K562 (cell line): Measurements from ENCODE around the gene NECAB3. TPM values are rescaled to one million over a fixed set of nuclear protein-coding genes. Genes with fewer than 3 reads are reported as not detected.

Experiments used
- DIDO1 ChIP-seq: fragments of 450-650 bp; IDR thresholded peaks from 2 replicates; pipeline ENCODE4 v1.6.1; 2016; ENCODE audit warnings: low read depth, missing biosample characterization, missing genetic modification characterization
- DMBX1 ChIP-seq: fragments of 250-450 bp; sonication (Bioruptor Pico); IDR thresholded peaks from 2 replicates; pipeline ENCODE4 v1.8.0; 2022; ENCODE audit warnings: inconsistent platforms, mild to moderate bottlenecking, moderate library complexity, borderline replicate concordance
- MTA2 ChIP-seq: fragments of 450-650 bp; IDR thresholded peaks from 2 replicates; pipeline ENCODE4 v1.6.1; 2016; ENCODE audit warnings: low read depth
- MTA3 ChIP-seq: fragments of 450-650 bp; formaldehyde crosslinking; IDR thresholded peaks from 2 replicates; pipeline ENCODE4 v1.6.1; 2017; ENCODE audit warnings: mild to moderate bottlenecking, borderline replicate concordance
- NCOA4 ChIP-seq: fragments of 450-650 bp; IDR thresholded peaks from 2 replicates; pipeline ENCODE4 v1.6.1; 2018; ENCODE audit warnings: mild to moderate bottlenecking; ENCODE audit not compliant: partially characterized antibody
- NFRKB ChIP-seq: fragments of 450-650 bp; IDR thresholded peaks from 2 replicates; pipeline ENCODE4 v1.6.1; 2016; ENCODE audit warnings: low read depth
- PHF20 ChIP-seq: fragments of 450-650 bp; IDR thresholded peaks from 2 replicates; pipeline ENCODE4 v1.6.1; 2018; ENCODE audit not compliant: partially characterized antibody
- SREBF2 ChIP-seq: sonication (generic); formaldehyde crosslinking; IDR thresholded peaks from 2 replicates; pipeline ENCODE4 v1.4.0; 2020; ENCODE audit warnings: mild to moderate bottlenecking, missing genetic modification reagents
- ZNF175 ChIP-seq: fragments of 200-800 bp; sonication (Bioruptor generic); IDR thresholded peaks from 2 replicates; pipeline ENCODE4 v1.6.1; 2016; ENCODE audit warnings: low read depth, mild to moderate bottlenecking, missing genetic modification characterization, missing compliant biosample characterization
- polyA plus RNA-seq, 8 experiments: library from polyadenylated mRNA; depleted of rRNA in 4 of 8; stranded (reverse) in 5 of 8; unstranded in 3 of 8; fragments of >200 nt; fragmentation: Nextera tagmentation in 2 of 8; fragmentation: Illumina TruSeq in 1 of 8; extraction: Ambion mirVana in 2 of 8; extraction: Trizol in 1 of 8; gene quantifications; 2 replicates each; pipeline versions ENCODE4 v1.2.1 to v1.2.3, GENCODE V29; 2011 to 2014; ENCODE audit warnings: inconsistent platforms in 1 of 8, missing spikeins in 1 of 8
- total RNA-seq, 7 experiments: library from RNA; depleted of rRNA in 6 of 7; stranded (reverse); fragments of >200 nt in 6 of 7; fragmentation: Illumina TruSeq in 2 of 7; extraction: Trizol in 2 of 7; gene quantifications; 2 replicates each; pipeline versions ENCODE4 v1.2.1 to v1.2.3, GENCODE V29; 2011 to 2021; ENCODE audit warnings: low replicate concordance in 1 of 7
- TF ChIP-seq, protein P1 (sequence below): fragments of 450-650 bp; IDR thresholded peaks from 2 replicates; pipeline ENCODE4 v1.6.1; 2016; ENCODE audit warnings: borderline replicate concordance
- TF ChIP-seq, protein P2 (sequence below): fragments of 450-650 bp; formaldehyde crosslinking; IDR thresholded peaks from 2 replicates; pipeline ENCODE4 v1.4.0; 2022; ENCODE audit warnings: missing genetic modification characterization
- TF ChIP-seq, protein P3 (sequence below): sonication (generic); formaldehyde crosslinking; IDR thresholded peaks from 2 replicates; pipeline ENCODE4 v1.8.0; 2022; ENCODE audit warnings: mild to moderate bottlenecking, missing genetic modification reagents
- TF ChIP-seq, protein P4 (sequence below), 2 experiments: fragments of 150-350 bp in 1 of 2; IDR thresholded peaks; 2 replicates each; pipeline ENCODE4 v1.6.1; 2012 to 2016; ENCODE audit warnings: low read depth in 2 of 2, low read length in 2 of 2, mild to moderate bottlenecking in 1 of 2, moderate library complexity in 1 of 2
- TF ChIP-seq, protein P5 (sequence below): fragments of 250-450 bp; sonication (Bioruptor Pico); IDR thresholded peaks from 2 replicates; pipeline ENCODE4 v1.5.0; 2021; ENCODE audit warnings: mild to moderate bottlenecking, borderline replicate concordance
- TF ChIP-seq, protein P6 (sequence below), 2 experiments: fragments of 450-650 bp in 1 of 2; sonication (generic) in 1 of 2; formaldehyde crosslinking in 1 of 2; IDR thresholded peaks in 1 of 2; conservative IDR thresholded peaks in 1 of 2; 2 replicates each; pipeline versions ENCODE4 v1.6.1 to v1.8.1; 2016 to 2023; ENCODE audit warnings: mild to moderate bottlenecking in 2 of 2, moderate library complexity in 2 of 2, inconsistent platforms in 1 of 2, missing genetic modification reagents in 1 of 2

NECAB3 gene
- total and polyA plus RNA-seq, 9 of the 15 experiments (the other 6 are each of a cell fraction or from before 2014, with no cell fraction given), result 0.94 to 63.3 (median 31.5) TPM

DNA sequence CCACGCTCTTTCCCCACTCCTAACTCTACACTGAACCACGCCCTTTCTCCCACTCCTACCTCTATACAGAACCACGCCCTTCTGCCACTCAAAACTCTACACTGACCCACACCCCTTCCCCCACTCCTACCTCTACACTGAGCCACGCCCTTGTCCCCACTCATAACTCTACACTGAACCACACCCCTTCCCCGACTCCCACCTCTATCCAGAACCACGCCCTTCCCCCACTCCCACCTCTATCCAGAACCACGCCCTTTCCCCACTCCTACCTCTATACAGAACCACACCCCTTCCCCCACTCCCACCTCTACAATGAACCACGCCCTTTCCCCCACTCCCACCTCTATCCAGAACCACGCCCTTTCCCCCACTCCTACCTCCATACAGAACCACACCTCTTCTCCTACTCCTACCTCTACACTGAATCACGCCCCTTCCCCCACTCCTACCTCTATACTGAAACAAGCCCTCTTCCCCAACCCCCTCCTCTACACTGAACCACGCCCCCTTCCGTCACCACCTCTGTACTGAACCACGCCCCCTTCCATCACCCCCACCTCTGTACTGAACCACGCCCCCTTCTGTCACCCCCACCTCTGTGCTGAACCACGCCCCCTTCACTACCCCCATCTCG lies 35.8 kb upstream of the NECAB3 start (continued):
- TF ChIP-seq, protein P1, sequence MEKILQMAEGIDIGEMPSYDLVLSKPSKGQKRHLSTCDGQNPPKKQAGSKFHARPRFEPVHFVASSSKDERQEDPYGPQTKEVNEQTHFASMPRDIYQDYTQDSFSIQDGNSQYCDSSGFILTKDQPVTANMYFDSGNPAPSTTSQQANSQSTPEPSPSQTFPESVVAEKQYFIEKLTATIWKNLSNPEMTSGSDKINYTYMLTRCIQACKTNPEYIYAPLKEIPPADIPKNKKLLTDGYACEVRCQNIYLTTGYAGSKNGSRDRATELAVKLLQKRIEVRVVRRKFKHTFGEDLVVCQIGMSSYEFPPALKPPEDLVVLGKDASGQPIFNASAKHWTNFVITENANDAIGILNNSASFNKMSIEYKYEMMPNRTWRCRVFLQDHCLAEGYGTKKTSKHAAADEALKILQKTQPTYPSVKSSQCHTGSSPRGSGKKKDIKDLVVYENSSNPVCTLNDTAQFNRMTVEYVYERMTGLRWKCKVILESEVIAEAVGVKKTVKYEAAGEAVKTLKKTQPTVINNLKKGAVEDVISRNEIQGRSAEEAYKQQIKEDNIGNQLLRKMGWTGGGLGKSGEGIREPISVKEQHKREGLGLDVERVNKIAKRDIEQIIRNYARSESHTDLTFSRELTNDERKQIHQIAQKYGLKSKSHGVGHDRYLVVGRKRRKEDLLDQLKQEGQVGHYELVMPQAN, result peak; percentile 54; the same call in 1 of the 2 replicates
- TF ChIP-seq DMBX1 (no peak), NFRKB (peak; percentile 41; the same call in 1 of the 2 replicates), MTA2 (peak; percentile 63), ZNF175 (CRISPR knock-in tag) (no peak), SREBF2 (no peak), NCOA4 (peak; percentile 6), MTA3 (no peak), PHF20 (no peak), DIDO1 (tag) (0 out of 2 replicates have a peak, but pooled peaks have one; percentile 16)
- TF ChIP-seq, protein P2, sequence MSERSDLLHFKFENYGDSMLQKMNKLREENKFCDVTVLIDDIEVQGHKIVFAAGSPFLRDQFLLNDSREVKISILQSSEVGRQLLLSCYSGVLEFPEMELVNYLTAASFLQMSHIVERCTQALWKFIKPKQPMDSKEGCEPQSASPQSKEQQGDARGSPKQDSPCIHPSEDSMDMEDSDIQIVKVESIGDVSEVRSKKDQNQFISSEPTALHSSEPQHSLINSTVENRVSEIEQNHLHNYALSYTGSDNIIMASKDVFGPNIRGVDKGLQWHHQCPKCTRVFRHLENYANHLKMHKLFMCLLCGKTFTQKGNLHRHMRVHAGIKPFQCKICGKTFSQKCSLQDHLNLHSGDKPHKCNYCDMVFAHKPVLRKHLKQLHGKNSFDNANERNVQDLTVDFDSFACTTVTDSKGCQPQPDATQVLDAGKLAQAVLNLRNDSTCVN (CRISPR knock-in tag), result 0 out of 2 replicates have a peak, but pooled peaks have one; percentile 12
- TF ChIP-seq, protein P3, sequence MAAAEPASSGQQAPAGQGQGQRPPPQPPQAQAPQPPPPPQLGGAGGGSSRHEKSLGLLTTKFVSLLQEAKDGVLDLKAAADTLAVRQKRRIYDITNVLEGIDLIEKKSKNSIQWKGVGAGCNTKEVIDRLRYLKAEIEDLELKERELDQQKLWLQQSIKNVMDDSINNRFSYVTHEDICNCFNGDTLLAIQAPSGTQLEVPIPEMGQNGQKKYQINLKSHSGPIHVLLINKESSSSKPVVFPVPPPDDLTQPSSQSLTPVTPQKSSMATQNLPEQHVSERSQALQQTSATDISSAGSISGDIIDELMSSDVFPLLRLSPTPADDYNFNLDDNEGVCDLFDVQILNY (CRISPR knock-in tag), result no peak
- TF ChIP-seq, protein P4, sequence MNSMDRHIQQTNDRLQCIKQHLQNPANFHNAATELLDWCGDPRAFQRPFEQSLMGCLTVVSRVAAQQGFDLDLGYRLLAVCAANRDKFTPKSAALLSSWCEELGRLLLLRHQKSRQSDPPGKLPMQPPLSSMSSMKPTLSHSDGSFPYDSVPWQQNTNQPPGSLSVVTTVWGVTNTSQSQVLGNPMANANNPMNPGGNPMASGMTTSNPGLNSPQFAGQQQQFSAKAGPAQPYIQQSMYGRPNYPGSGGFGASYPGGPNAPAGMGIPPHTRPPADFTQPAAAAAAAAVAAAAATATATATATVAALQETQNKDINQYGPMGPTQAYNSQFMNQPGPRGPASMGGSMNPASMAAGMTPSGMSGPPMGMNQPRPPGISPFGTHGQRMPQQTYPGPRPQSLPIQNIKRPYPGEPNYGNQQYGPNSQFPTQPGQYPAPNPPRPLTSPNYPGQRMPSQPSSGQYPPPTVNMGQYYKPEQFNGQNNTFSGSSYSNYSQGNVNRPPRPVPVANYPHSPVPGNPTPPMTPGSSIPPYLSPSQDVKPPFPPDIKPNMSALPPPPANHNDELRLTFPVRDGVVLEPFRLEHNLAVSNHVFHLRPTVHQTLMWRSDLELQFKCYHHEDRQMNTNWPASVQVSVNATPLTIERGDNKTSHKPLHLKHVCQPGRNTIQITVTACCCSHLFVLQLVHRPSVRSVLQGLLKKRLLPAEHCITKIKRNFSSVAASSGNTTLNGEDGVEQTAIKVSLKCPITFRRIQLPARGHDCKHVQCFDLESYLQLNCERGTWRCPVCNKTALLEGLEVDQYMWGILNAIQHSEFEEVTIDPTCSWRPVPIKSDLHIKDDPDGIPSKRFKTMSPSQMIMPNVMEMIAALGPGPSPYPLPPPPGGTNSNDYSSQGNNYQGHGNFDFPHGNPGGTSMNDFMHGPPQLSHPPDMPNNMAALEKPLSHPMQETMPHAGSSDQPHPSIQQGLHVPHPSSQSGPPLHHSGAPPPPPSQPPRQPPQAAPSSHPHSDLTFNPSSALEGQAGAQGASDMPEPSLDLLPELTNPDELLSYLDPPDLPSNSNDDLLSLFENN (IDR thresholded peaks at IDR 0.05; ENCODE audit: low read depth in 2 of 2, low read length in 2 of 2), result no peak
- TF ChIP-seq, protein P5, sequence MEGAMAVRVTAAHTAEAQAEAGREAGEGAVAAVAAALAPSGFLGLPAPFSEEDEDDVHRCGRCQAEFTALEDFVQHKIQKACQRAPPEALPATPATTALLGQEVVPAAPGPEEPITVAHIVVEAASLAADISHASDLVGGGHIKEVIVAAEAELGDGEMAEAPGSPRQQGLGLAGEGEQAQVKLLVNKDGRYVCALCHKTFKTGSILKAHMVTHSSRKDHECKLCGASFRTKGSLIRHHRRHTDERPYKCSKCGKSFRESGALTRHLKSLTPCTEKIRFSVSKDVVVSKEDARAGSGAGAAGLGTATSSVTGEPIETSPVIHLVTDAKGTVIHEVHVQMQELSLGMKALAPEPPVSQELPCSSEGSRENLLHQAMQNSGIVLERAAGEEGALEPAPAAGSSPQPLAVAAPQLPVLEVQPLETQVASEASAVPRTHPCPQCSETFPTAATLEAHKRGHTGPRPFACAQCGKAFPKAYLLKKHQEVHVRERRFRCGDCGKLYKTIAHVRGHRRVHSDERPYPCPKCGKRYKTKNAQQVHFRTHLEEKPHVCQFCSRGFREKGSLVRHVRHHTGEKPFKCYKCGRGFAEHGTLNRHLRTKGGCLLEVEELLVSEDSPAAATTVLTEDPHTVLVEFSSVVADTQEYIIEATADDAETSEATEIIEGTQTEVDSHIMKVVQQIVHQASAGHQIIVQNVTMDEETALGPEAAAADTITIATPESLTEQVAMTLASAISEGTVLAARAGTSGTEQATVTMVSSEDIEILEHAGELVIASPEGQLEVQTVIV, result no peak
- TF ChIP-seq, protein P6, sequence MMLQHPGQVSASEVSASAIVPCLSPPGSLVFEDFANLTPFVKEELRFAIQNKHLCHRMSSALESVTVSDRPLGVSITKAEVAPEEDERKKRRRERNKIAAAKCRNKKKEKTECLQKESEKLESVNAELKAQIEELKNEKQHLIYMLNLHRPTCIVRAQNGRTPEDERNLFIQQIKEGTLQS (IDR thresholded peaks at IDR 0.05), result no peak
- TF ChIP-seq, protein P6 (CRISPR knock-in tag; conservative IDR thresholded peaks at IDR 0.05), result no peak
